Bronchial epithelial cell (primary cell): ENCODE results near the gene ACIN1. TPM values are rescaled to one million over a fixed set of nuclear protein-coding genes. Genes with fewer than 3 reads are reported as not detected.

Source experiments
- DNase-seq: peaks from one replicate; pipeline ENCODE4 v3.0.0-alpha.2; 2010; ENCODE audit warnings: low read depth
- FAIRE-seq: peaks from 2 replicates; lab custom pipeline; 2011; peaks lifted over from hg19 to GRCh38; lab: Jason Lieb, UNC
- H3K27me3 ChIP-seq: 2 replicates; pipeline ENCODE4 v1.5.1; 2011; ENCODE audit warnings: low read length; ENCODE audit not compliant: control insufficient read depth, insufficient read depth
- H3K36me3 ChIP-seq: 2 replicates; pipeline ENCODE4 v1.5.1; 2011; ENCODE audit warnings: low read length; ENCODE audit not compliant: control insufficient read depth, insufficient read depth
- H3K4me3 ChIP-seq: 2 replicates; pipeline ENCODE4 v1.5.1; 2011; ENCODE audit warnings: mild to moderate bottlenecking, low read depth, low read length, control low read depth
- total RNA-seq: library from RNA; depleted of rRNA; stranded (reverse); fragments of >200 nt; gene quantifications from 2 replicates; pipeline ENCODE4 v1.2.1, GENCODE V29; 2014
- TF ChIP-seq, protein P1 (sequence below): IDR thresholded peaks from 2 replicates; pipeline ENCODE4 v1.5.1; 2011; ENCODE audit warnings: mild to moderate bottlenecking, moderate library complexity, low read length, control low read depth, inconsistent platforms; ENCODE audit not compliant: insufficient read depth, severe bottlenecking

The ACIN1 gene
- total RNA-seq, 1 donor from 2014 or later = 45.5 TPM

DNA sequence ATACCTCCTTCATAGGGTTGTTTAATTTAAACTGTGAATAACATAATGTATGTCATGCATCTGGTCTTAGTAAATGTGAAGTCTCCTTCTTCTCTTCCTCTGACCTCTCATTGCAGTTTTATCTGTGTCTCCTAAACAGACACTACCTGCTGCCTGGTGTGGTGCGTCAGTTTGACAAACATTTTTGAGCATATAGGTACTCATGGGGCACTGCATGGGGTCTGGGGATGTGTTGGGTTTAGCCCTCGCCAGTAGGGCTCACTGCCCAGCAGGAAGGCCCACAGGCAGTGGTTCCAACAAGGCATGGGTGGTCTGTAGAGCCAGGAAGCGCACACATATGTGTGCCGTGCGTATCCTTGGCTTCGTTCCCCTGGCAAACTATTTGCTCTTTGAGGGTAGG lies 27.1 kb upstream of the ACIN1 start:
- DNase-seq (no peak), FAIRE-seq (no peak)
- no peaks in the 10 kb centered on the region for H3K27me3 ChIP-seq
- H3K36me3 ChIP-seq = no peaks in the 10 kb centered on the region
- TF ChIP-seq, protein P1, sequence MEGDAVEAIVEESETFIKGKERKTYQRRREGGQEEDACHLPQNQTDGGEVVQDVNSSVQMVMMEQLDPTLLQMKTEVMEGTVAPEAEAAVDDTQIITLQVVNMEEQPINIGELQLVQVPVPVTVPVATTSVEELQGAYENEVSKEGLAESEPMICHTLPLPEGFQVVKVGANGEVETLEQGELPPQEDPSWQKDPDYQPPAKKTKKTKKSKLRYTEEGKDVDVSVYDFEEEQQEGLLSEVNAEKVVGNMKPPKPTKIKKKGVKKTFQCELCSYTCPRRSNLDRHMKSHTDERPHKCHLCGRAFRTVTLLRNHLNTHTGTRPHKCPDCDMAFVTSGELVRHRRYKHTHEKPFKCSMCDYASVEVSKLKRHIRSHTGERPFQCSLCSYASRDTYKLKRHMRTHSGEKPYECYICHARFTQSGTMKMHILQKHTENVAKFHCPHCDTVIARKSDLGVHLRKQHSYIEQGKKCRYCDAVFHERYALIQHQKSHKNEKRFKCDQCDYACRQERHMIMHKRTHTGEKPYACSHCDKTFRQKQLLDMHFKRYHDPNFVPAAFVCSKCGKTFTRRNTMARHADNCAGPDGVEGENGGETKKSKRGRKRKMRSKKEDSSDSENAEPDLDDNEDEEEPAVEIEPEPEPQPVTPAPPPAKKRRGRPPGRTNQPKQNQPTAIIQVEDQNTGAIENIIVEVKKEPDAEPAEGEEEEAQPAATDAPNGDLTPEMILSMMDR = no peak
- H3K4me3 ChIP-seq = no peak overlapping the region

DNA sequence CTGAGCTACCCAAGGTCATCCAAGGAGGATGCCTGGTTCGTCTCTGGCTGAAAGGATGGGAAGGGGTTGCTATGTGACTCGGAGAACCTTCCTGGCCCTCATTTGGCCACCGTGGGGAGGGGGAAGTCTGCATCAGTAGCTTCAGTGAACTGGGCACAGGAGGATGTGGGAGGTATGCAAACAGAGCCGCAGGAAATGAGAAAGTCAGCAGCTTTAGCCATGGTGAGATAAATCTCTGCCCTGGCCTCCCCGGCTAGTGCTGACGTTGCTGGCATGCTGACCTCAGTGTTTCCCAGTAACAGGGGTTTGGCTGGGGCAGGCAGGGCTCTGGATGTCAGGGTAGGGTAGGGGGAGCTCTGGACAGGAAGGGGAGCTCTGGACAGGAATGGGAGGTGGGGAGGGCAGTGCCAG lies 26.4 kb upstream of the ACIN1 start:
- TF ChIP-seq, protein P1 = no peak
- peak; percentile 15 for DNase-seq
- FAIRE-seq = no peak

DNA sequence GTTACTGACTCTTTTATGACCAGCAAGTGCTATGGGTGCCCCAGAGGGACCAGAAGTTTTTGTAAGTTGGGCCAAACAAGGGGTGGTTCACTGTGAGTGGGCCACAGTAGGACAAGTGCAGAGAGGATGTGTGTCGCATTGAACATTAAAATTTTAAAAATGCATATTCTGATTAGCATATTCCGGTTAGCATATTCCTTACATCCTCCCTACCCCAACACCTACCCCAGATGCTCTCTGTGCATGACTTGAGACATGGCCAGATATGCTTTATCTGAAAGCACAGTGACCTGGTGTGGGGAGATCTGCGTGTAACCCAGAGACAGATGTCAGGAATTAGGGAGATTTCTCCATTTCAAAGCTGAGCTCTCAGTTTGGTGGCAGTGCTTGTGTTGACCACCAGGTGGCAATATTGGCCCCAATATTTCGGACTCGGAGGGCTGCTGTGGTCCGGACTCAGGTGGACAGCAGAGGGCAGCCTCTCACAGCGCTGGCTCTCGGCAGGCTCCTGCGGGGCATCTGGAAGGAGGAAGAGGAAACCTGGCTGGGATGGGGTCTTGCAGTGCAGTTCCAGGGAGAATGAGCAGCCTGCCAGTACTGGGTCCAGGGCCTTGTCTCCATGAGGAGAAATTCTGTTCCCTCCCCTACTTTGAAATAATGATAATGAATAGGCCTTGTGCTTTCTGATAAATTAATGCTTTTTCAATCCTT lies 25.8 kb upstream of the ACIN1 start:
- peak; percentile 71 for DNase-seq
- FAIRE-seq = no peak
- TF ChIP-seq, protein P1 = peak; percentile 99

More for the DNA sequence above, 26.4 kb upstream of the ACIN1 start:
- Histone ChIP-seq H3K4me3 (no peak overlapping the region), H3K27me3 (no peaks in the 10 kb centered on the region), H3K36me3 (no peaks in the 10 kb centered on the region)

DNA sequence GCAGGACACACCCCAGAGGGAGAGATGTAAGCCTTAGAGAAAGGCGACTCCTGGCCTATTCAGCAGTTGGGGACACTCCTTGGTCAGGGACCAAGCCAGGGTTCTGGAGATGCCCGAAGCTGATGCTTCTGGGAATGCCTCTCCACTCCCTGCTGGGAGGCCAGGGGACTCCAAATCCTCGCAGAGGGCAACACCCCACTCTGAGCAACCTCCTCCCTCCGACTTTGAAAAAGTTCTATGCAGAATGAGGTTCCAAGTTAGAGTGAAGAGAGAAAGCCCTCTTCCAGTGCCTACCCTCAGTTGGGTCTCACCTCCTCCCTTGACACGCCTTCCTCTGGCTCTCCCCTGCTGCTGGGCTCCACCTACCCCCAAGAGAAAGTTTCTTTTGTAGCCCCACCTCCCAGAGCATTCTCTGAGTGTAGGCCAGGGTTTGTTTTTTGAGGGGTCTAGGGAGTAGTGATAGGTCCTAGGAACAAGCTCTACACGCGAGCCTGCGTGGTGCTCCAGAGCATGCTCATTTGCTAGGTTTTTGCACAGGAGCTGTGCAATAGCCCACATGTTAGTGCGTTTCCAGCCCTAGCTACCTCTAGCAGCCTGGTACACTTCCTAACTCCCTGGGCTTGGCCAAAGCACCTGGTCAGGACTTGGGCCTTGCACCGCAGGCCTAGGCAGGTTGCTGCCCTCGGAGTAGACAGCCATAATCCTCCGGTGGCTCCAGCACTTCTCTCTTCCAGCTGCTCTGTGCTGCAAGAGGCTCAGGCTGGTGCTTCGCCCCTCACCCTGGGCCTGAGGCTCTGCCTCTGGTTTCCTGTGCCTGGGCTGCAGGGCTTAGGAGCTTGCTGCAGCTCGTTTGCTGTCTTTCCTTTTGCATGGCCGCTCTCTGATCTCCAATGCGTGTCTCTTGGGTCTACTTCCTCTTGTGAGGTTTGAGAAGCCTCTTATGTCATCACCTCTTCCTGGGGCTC lies 24.7 kb upstream of the ACIN1 start:
- Histone ChIP-seq H3K4me3 (no peak overlapping the region), H3K27me3 (no peaks in the 10 kb centered on the region), H3K36me3 (no peaks in the 10 kb centered on the region)
- TF ChIP-seq, protein P1 = no peak
- DNase-seq (no peak), FAIRE-seq (no peak)

More for the DNA sequence above, 25.8 kb upstream of the ACIN1 start:
- no peaks in the 10 kb centered on the region for H3K27me3 ChIP-seq
- H3K4me3 ChIP-seq = no peak overlapping the region
- H3K36me3 ChIP-seq = no peaks in the 10 kb centered on the region

DNA sequence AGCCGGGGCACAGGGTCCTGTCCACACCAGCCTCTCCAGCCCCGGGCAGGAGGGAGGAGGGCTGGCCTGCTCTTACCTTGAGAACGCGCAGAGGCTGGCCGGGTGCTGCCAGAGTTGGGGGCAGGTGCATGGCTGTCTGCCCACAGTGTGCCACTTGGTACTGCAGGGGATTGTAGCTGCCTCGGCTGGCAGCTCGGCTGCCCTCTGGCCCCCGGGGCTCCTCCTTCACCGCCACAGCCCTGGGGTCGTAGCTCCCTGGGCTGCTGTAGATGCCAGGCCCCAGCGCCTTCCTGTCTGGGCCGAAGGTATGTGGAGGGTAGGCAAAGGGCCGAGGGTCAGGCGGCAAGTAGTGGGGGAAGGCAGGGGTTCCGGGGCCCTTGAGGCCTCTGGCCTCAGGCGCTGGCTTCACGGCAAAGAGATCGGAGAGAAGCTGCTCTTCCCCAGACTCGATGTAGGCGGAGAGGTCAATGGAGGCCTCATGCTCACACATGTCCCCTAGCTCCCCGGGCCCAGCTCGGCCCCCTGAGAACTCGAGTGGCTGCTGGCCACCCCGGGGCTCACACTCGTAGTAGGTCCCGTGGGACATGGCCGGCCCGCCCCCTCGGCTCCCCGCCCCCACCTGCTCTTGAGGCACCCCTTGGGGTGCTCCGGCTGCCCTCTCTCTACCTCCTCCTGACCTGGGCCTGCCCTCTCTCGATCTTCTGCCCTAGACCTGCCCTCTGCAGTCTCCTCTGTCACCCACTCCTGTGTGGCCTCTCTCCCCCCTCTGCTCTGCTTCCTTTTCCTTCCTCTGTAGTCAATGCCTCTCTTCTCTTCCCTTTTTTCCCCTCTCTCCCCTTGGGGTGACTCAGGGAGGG lies 23.8 kb upstream of the ACIN1 start, which contains the start of gene CEBPE:
TSS of gene CEBPE (minus strand) at position 750 of the 857 bp plus-strand sequence. CDS start at position 586, 164 bp downstream.
- no peaks in the 10 kb centered on the region for H3K27me3 ChIP-seq
- FAIRE-seq = no peak

More for the DNA sequence above, 23.8 kb upstream of the ACIN1 start, which contains the start of gene CEBPE:
- TF ChIP-seq, protein P1 = no peak
- DNase-seq = no peak
- Histone ChIP-seq H3K4me3 (no peak within 1 kb of the TSS), H3K36me3 (no peaks in the 10 kb centered on the region)
